Measurements from ENCODE around the gene FBXO48.
"Not testable (repeated sequence)": the region's sequence is repeated elsewhere in the genome, so short reads cannot be mapped to it uniquely, and the experiment has no call there.

The FBXO48 gene

GRCh38 chr2:68469935-68470334 is 2.8 kb upstream of the FBXO48 start:
- FAIRE-seq: no peak

- no peak for FAIRE-seq
Observed at GRCh38 chr2:68468801-68469200, 1.7 kb upstream of the FBXO48 start.

DNA sequence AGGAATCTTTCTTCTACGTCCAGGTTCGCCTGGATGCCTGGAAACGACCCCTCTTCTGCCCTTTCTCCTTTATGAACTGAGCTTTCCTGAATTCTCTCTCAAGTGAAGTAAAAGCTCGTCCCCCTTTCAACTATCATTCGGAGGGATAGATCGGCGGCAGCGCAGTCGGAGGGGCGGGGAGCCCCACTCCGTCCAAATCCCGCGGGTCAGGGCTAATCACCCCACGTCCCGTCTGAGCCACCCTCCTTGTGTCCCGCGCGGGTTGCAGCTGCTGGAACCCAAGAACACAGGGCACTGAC is 367 bp downstream of the FBXO48 start:
- FAIRE-seq: no peak

DNA sequence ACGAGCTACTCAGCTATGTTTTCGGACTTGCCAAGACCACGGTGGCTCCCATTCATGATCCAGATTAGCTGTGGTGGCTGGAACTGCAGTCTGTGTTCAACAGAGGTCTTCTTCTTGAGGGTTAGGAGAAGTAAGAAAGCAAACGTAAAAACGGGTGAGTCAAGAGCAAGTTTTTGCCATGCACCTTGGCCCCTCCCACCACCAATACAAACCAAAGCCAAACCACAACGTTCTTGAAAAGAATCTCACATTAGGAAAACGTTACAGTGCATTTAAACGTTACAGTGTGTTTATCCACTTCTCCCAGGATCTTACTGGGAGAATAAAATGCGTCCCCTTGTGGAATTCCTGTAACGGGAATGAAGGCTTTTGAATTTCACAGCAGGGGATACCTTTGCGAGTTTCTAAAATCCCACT is 725 bp downstream of the FBXO48 start:
- no peak for FAIRE-seq

GRCh38 chr2:68465081-68465916 is 1.8 kb downstream of the FBXO48 start:
- no peak for FAIRE-seq

DNA sequence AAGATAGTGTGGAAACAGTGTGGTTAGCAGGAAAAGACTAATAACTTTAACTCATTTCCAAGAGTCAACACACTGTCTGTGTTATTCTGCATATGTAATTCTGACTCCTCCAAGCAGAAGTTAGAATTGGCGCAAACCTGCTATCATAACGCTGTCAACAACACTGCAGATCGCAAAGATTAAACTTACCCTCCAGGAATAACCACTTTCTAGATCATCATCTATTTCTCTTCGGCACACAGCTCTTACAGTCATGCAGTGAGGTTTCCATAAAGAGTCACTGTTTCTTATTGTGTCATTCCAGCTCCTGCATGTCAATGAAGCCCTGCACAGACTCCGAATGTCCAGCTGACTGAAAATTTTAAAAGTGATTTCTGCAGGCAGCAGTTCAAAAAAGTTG is 2.4 kb downstream of the FBXO48 start:
- no peak for FAIRE-seq

GRCh38 chr2:68463287-68463877 is 3.7 kb downstream of the FBXO48 start:
- FAIRE-seq: peak; percentile 96

DNA sequence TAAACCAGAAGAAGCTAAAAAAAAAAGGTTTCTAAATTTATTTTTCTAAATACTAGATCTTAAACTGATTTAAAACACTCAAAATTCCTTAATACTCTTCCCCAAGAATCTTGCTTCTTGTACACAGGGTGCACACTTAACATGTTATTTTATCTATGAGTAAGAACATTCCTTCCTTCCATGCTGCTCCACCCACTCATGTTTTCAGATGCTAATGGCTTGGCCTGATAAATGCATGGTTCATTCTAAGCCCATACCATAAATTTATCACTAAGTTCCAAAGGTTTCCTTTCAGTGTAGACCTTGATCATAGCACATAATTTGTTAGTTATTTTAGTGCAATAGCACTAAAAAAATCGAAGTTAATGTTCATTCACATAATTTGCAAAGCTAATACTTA is 8.1 kb downstream of the FBXO48 start:
- FAIRE-seq: no peak

GRCh38 chr2:68456198-68456597 is 10.9 kb downstream of the FBXO48 start:
- FAIRE-seq: no peak

- FAIRE-seq: no peak
Observed at GRCh38 chr2:68454719-68455118, 12.4 kb downstream of the FBXO48 start.

DNA sequence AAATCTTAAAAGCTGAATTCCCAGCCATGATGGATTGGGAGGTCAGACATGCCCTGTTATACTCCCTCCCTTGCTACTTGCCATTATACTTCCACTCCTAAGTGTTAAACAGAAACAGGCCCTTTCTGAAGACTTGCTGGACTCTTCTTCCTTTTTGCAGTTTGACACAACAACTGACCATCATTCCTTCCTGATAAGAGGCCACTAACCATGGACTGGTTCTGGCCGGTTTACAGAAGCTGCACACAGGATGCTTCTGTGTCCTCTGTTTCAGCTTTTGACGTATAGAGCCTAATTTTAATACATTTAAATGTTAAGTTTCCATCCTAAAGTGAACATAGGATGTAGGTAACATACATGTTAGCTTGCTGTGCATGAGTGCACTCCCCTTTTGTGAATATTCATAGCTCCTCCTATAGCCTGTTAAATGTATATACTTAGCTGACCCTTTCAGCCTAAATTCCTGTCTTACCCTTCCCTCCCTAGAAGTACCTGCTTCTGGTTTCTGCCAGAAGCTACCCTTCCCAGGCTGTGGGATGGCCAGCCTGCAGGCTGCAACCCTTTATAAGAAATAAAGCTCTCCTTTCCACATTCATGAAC is 13.2 kb downstream of the FBXO48 start:
- FAIRE-seq: no peak

- FAIRE-seq: no peak
Observed at GRCh38 chr2:68452158-68452900, 14.8 kb downstream of the FBXO48 start.

DNA sequence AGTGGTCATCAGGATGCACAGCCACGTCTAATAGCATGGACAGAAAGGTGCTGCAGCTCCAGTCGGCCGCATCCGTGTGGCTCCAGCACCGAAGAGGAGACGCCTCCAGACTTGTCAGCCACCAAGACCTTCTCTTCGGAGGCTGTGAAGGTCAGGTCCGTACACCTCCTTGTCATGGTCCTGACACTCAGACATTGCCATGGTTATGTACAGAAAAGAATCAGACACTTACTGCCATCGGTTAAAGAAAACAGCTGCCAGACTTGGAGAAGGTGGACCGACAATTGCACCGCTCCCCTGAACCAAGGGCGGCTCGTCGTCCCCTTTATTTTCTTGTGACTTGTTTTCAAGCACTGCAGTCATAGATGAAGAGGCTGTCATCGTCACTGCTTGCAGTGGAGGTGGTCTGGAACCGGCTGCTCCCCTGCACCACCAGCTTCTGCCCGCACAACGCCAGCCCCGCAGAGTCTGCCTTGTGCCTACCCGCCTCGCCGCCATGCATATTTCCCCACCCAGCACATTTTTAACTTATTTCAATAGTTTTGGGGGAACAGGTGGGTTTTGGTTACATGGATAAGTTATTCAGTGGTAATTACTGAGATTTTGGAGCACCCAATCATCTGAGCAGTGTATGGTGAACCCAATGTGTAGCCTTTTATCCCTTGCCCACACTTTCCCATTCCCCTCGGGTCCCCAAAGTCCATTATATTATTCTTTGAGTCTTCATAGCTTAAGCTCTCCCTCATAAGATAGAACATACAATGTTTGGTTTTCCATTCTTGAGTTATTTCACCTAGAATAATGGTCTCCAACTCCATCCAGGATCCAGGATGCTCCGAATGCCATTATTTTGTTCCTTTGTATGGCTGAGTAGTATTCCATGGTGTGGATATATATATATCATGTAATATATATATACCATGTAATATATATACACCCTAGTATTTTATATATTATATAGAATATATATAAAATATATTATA is 18.1 kb downstream of the FBXO48 start:
- no peak for FAIRE-seq

GRCh38 chr2:68447118-68447517 is 20.0 kb downstream of the FBXO48 start:
- no peak for FAIRE-seq

DNA sequence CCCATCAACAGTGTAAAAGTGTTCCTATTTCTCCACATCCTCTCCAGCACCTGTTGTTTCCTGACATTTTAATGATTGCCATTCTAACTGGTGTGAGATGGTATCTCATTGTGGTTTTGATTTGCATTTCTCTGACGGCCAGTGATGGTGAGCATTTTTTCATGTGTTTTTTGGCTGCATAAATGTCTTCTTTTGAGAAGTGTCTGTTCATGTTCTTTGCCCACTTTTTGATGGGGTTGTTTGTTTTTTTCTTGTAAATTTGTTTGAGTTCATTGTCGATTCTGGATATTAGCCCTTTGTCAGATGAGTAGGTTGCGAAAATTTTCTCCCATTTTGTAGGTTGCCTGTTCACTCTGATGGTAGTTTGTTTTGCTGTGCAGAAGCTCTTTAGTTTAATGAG is 20.7 kb downstream of the FBXO48 start:
- not testable (repeated sequence) for FAIRE-seq

DNA sequence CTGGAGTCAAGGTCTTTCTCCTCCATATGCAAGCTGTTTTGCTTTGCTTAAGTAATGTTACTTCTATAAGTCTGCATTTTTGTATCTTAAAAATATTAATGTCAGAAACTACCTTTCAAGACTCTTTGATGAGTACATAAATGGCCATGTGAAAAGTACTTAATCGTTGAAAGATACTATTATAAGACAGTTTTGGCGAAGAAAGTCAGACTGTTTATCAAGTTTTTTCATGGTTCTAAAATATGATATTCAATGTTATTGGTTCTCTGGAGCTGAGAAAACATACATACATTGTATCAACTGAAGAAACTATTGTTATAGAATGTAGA is 25.1 kb downstream of the FBXO48 start:
- no peak for FAIRE-seq

- FAIRE-seq: peak; percentile 88
Observed at GRCh38 chr2:68441179-68441993, 25.7 kb downstream of the FBXO48 start.

- no peak for FAIRE-seq
Observed at GRCh38 chr2:68438455-68439303, 28.4 kb downstream of the FBXO48 start.

DNA sequence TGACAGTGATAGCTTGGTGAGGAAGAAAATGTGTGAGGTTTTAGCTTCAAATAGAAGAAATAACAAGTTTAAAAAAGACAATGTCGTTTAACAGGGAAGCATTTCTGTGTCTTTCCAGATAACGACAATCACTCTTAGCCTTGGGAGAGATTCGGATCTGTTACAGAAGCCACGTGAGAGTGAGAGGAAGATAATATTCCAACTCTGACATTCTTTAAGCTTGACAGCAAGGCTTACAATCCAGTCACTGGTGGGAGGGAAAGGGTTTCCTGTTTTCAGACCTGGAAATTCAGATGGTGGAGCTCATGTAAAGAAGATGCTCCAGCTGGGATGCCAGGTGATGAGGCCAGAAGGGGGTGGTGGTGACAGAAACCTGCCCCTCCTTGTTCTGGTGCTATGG is 30.8 kb downstream of the FBXO48 start:
- FAIRE-seq: no peak

DNA sequence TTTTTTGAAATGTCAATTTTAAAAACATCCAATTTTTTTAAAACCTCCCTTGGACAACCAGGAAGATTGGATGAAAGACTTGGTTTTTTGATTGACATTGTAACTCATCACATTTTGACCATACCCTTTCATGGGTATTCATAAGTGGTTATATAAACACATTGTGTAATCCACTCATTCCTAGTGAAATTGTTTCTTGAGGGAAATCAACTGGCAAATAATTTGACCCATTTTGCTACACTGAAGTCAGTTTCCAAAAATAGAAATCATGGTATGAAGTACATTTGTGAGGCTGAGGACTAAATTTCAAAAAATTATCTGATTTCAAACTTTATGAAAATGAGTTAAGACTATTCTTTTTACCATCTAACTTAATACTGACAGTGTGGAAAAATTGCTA is 31.5 kb downstream of the FBXO48 start:
- FAIRE-seq: no peak

DNA sequence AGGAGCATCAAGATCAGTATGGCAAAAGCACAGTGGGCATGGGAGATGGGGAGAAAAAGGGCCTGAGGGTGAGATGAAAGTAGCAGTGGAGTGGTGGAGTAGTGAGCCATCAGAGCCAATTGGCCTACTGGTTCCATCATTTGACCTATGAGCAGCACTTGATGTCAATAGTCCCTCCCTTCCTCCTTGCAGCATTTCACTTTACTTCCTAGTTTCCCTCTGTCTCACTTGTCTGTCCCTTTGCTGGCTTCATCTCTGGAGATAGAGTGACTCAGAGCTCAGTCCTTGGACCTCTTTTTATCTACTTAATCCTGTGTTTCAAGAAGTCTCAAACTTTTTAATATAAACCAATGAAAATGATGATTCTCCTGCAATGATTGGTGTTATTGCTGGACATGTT is 32.1 kb downstream of the FBXO48 start:
- no peak for FAIRE-seq

Data from G401.6 (cell line).